ENCODE measurements around the gene PPP1R1A.

DNA sequence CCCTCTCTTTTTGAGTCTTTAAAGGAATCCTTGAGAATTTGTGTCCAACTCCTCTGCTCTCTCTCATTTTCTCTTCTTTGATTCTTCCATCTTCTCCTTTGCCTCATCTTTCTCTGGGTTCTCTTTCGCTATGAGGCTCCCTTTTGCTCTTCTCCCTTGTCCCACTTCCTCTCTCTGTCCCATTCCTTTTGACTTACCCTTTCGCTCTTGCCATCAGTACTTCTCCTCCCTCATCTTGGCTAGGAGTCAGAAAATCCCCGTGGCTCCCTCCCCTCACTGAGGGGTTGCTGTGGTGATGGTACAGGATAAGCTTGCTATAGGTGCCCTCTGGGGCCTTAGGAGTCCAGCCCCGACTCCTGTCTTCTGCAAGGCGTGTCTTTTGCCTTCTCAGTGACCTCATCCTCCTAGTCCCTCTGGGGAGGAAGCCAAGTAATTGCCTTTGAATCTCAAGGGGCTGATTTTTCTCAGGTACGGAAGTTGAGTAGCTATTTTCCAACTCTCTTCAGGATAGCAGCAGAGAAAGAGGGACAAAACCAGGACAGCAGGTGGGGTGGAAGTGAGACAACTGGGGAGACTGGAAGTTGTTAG, 32.7 kb downstream of the PPP1R1A start:
- TF ChIP-seq, protein P1, sequence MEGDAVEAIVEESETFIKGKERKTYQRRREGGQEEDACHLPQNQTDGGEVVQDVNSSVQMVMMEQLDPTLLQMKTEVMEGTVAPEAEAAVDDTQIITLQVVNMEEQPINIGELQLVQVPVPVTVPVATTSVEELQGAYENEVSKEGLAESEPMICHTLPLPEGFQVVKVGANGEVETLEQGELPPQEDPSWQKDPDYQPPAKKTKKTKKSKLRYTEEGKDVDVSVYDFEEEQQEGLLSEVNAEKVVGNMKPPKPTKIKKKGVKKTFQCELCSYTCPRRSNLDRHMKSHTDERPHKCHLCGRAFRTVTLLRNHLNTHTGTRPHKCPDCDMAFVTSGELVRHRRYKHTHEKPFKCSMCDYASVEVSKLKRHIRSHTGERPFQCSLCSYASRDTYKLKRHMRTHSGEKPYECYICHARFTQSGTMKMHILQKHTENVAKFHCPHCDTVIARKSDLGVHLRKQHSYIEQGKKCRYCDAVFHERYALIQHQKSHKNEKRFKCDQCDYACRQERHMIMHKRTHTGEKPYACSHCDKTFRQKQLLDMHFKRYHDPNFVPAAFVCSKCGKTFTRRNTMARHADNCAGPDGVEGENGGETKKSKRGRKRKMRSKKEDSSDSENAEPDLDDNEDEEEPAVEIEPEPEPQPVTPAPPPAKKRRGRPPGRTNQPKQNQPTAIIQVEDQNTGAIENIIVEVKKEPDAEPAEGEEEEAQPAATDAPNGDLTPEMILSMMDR (IDR thresholded peaks at IDR 0.05; ENCODE audit: borderline replicate concordance, extremely low read depth, low read length, poor library complexity, severe bottlenecking): no peak
- TF ChIP-seq EZH2 (IDR thresholded peaks at IDR 0.05; ENCODE audit: borderline replicate concordance, low read depth, low read length, severe bottlenecking): no peak

Measured in DND-41 (cell line).